Esophagus muscularis mucosa (tissue), 4 donors: ENCODE measurements around the gene KRTAP10-11. TPM values are rescaled to one million over a fixed set of nuclear protein-coding genes. Genes with fewer than 3 reads are reported as not detected.
A peak's percentile ranks its signal among the peaks of the same experiment; 100 is the strongest.
"Not testable (repeated sequence)": the region's sequence is repeated elsewhere in the genome, so short reads cannot be mapped to it uniquely, and the experiment has no call there.

Experiments used
- DNase-seq: peaks from one replicate; pipeline ENCODE4 v3.0.0-alpha.2; 2017; ENCODE audit errors: extremely low spot score
- H3K27ac ChIP-seq, 4 donors: fragments of 200-600 bp; sonication (generic); replicated peaks in 1 of 4; 1 replicate in 3 of 4; 2 replicates in 1 of 4; pipeline ENCODE4 v1.5.1; 2016 to 2019; ENCODE audit warnings: mild to moderate bottlenecking in 1 of 4
- H3K27me3 ChIP-seq, 4 donors: fragments of 200-600 bp; sonication (generic); one replicate each; pipeline versions ENCODE4 v1.5.1 to v1.6.0; 2016 to 2019
- H3K36me3 ChIP-seq, 4 donors: fragments of 200-600 bp; sonication (generic); one replicate each; pipeline ENCODE4 v1.5.1; 2016 to 2019
- H3K4me1 ChIP-seq, 4 donors: fragments of 200-600 bp; sonication (generic); one replicate each; pipeline ENCODE4 v1.5.1; 2016 to 2019
- H3K4me3 ChIP-seq, 4 donors: fragments of 200-600 bp; sonication (generic); 1 replicate in 2 of 4; 2 replicates in 2 of 4; pipeline ENCODE4 v1.5.1; 2016 to 2019; ENCODE audit warnings: mild to moderate bottlenecking in 4 of 4, moderate library complexity in 1 of 4
- H3K9me3 ChIP-seq, 4 donors: fragments of 200-600 bp; sonication (generic); 1 replicate in 3 of 4; 2 replicates in 1 of 4; pipeline ENCODE4 v1.5.1; 2016 to 2019
- CTCF ChIP-seq, 3 experiments: fragments of 200-600 bp in 2 of 3; fragments of 450-650 bp in 1 of 3; sonication (generic) in 2 of 3; IDR thresholded peaks; one replicate each; pipeline ENCODE4 v1.5.1; 2017 to 2019; ENCODE audit warnings: antibody characterized with exemption in 3 of 3, mild to moderate bottlenecking in 2 of 3, moderate library complexity in 1 of 3
- EP300 ChIP-seq: sonication (generic); formaldehyde crosslinking; IDR thresholded peaks from one replicate; pipeline ENCODE4 v1.6.1; 2017; ENCODE audit warnings: antibody characterized with exemption
- POLR2A ChIP-seq: fragments of 450-650 bp; IDR thresholded peaks from one replicate; pipeline ENCODE4 v1.6.1; 2017; ENCODE audit warnings: antibody characterized with exemption, moderate library complexity, mild to moderate bottlenecking, low read depth
- POLR2AphosphoS5 ChIP-seq, 2 donors: sonication (generic); formaldehyde crosslinking; IDR thresholded peaks; one replicate each; pipeline ENCODE4 v1.6.1; 2017; ENCODE audit warnings: antibody characterized with exemption in 2 of 2
- WGBS: methylation state at CpG from one replicate; pipeline ENCODE4 v1.1.5; 2018; 5-methylcytosine and 5-hydroxymethylcytosine counted together
- intact Hi-C: fragments of 100-400 bp; cut with DNase I; formaldehyde crosslinking; loops from one replicate; pipeline ENCODE4 v1.15.1; 2023
- total RNA-seq, 4 donors: library from RNA; depleted of rRNA; stranded (reverse); fragments of >200 nt; gene quantifications; one replicate each; pipeline versions ENCODE4 v1.1.0 to v1.2.1, GENCODE V29; 2016

Gene KRTAP10-11
- not detected for total RNA-seq

GRCh38 chr21:44646366-44647221 is at the start of gene KRTAP10-11:
TSS of gene KRTAP10-11 (plus strand) at chr21:44646414. CDS start at chr21:44646459, 45 bp downstream.
- Histone ChIP-seq H3K27me3 (peaks cover 0 to 56% (median 0%) of the 10 kb centered on the region in 4 donors), H3K9me3 (peaks cover 0 to 21% (median 9%) of the 10 kb centered on the region in 4 donors)
- H3K27ac ChIP-seq, intact Hi-C loops, H3K4me1 ChIP-seq, H3K36me3 ChIP-seq, H3K4me3 ChIP-seq: not testable (repeated sequence)
- WGBS = 73% methylated on average over 10 of the region's 21 CpGs
- peak; percentile 24 for DNase-seq

- Histone ChIP-seq H3K4me3 (no peak overlapping the region), H3K27me3 (peaks cover 0 to 46% (median 0%) of the 10 kb centered on the region in 4 donors), H3K36me3 (no peaks in the 10 kb centered on the region), H3K4me1 (no peaks in the 10 kb centered on the region), H3K27ac (no peak overlapping the region), H3K9me3 (peaks cover 0 to 6% (median 1%) of the 10 kb centered on the region in 4 donors)
- intact Hi-C loops = no loop called here
- no peak for DNase-seq
- TF ChIP-seq CTCF (IDR thresholded peaks at IDR 0.05) (no peak), POLR2A (no peak), EP300 (no peak), POLR2AphosphoS5 (IDR thresholded peaks at IDR 0.05) (no peak)
- WGBS = 83% methylated on average over 11 of the region's 11 CpGs
These were observed 48.2 kb upstream of the KRTAP10-11 start for GRCh38 chr21:44598061-44598460.

- 85% methylated on average over 8 of the region's 8 CpGs for WGBS
- Histone ChIP-seq H3K36me3 (no peaks in the 10 kb centered on the region), H3K4me3 (no peak overlapping the region), H3K27me3 (peaks cover 0 to 53% (median 0%) of the 10 kb centered on the region in 4 donors), H3K27ac (no peak overlapping the region), H3K4me1 (no peaks in the 10 kb centered on the region), H3K9me3 (peaks cover 0 to 8% (median 4%) of the 10 kb centered on the region in 4 donors)
- TF ChIP-seq CTCF (IDR thresholded peaks at IDR 0.05) (no peak), EP300 (no peak)
- intact Hi-C loops = no loop called here
- DNase-seq = peak; percentile 66
These were observed 46.8 kb upstream of the KRTAP10-11 start for GRCh38 chr21:44599264-44600029.

- H3K36me3 ChIP-seq, H3K27ac ChIP-seq, H3K4me1 ChIP-seq, H3K9me3 ChIP-seq, H3K4me3 ChIP-seq, intact Hi-C loops: not testable (repeated sequence)
- peaks cover 0 to 53% (median 0%) of the 10 kb centered on the region in 4 donors for H3K27me3 ChIP-seq
- peak; percentile 55 for DNase-seq
- WGBS = 67% methylated on average over 15 of the region's 23 CpGs
These were observed 45.9 kb upstream of the KRTAP10-11 start, which contains the start of gene KRTAP10-7 for GRCh38 chr21:44600118-44600978. TSS of gene KRTAP10-7 (plus strand) at chr21:44600597. CDS start at chr21:44600622, 25 bp downstream.

GRCh38 chr21:44601091-44601490 is 45.1 kb upstream of the KRTAP10-11 start:
- H3K9me3 ChIP-seq, intact Hi-C loops, H3K36me3 ChIP-seq, H3K27ac ChIP-seq, DNase-seq, H3K4me1 ChIP-seq, H3K4me3 ChIP-seq: not testable (repeated sequence)
- 80% methylated on average over 1 of the region's 10 CpGs for WGBS
- H3K27me3 ChIP-seq = peaks cover 0 to 53% (median 0%) of the 10 kb centered on the region in 4 donors
